Right lobe of liver (tissue), 4 donors: ENCODE data around the gene NTN1.

Experiments used
- CTCF ChIP-seq, 4 donors: fragments of 200-600 bp in 3 of 4; fragments of 450-650 bp in 1 of 4; IDR thresholded peaks; one replicate each; pipeline versions ENCODE4 v1.5.1 to v1.8.0; 2016 to 2022; ENCODE audit warnings: antibody characterized with exemption in 4 of 4, mild to moderate bottlenecking in 2 of 4
- POLR2A ChIP-seq: fragments of 450-650 bp; IDR thresholded peaks from one replicate; pipeline ENCODE4 v1.6.1; 2017; ENCODE audit warnings: antibody characterized with exemption, mild to moderate bottlenecking
- donor health status: DM: no; HTN: no; CAD: no.
- donor health status: DM: no; HTN: no; CAD: no.
- donor health status: DM: no; HTN: yes; CAD: no.

- TF ChIP-seq POLR2A (no peak), CTCF (IDR thresholded peaks at IDR 0.05) (no peak)
Measured at GRCh38 chr17:9167379-9167778, 146.1 kb downstream of the NTN1 start.
